Measurements from ENCODE around the gene FIG4.
"Not testable (repeated sequence)": the region's sequence is repeated elsewhere in the genome, so short reads cannot be mapped to it uniquely, and the experiment has no call there.

DNA sequence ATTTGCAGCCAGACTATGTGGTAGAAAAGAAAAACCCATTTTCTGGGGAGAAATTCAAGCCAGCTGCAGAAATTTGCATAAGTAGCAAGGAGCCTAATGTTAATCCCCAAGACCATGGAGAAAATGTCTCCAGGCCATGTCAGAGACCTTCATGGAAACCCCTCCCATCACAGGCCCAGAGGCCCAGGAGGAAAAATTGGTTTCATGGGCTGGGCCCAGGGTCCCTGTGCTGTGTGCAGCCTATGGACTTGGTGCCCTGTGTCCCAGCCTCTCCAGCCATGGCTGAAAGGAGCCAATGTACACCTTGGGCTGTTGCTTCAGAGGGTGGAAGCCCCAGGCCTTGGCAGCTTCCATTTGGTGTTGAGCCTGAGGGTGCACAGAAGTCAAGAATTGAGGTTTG, 140.3 kb downstream of the FIG4 start:
- TF ChIP-seq, protein P1, sequence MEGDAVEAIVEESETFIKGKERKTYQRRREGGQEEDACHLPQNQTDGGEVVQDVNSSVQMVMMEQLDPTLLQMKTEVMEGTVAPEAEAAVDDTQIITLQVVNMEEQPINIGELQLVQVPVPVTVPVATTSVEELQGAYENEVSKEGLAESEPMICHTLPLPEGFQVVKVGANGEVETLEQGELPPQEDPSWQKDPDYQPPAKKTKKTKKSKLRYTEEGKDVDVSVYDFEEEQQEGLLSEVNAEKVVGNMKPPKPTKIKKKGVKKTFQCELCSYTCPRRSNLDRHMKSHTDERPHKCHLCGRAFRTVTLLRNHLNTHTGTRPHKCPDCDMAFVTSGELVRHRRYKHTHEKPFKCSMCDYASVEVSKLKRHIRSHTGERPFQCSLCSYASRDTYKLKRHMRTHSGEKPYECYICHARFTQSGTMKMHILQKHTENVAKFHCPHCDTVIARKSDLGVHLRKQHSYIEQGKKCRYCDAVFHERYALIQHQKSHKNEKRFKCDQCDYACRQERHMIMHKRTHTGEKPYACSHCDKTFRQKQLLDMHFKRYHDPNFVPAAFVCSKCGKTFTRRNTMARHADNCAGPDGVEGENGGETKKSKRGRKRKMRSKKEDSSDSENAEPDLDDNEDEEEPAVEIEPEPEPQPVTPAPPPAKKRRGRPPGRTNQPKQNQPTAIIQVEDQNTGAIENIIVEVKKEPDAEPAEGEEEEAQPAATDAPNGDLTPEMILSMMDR (IDR thresholded peaks at IDR 0.05), result not testable (repeated sequence)
- not testable (repeated sequence) for TF ChIP-seq POLR2A (IDR thresholded peaks at IDR 0.05)

Measured in lower leg skin (tissue), 3 donors.